ENCODE results near the gene PI4K2A.
A peak's percentile ranks its signal among the peaks of the same experiment; 100 is the strongest.

Gene PI4K2A

DNA sequence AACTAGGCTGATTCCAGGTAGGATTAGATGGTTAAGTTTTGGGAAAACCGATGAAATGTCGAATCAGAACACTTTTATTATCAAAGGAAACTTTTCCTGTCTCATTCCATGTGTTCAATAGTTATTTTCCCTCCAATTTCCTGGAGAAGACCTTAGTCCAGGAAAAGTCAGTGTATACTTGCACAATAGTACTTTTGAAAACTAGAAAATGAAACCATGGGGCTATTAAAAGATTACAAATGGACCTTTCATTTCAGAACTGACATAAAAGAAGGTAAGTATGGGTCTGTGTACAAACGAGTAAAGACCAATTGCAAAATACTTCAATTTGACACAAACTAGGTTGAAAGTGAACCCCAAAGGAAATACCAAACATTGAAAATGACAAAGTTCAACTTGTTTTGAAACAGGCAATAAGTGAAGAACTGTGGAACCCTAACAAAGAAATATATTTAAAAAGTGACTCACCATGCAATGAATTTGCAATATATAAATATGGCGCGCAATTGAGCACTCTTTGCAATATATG is 44.5 kb downstream of the PI4K2A start:
- TF ChIP-seq MYC (IDR thresholded peaks at IDR 0.05; ENCODE audit: low read depth, low read length) (no peak), POLR2A (IDR thresholded peaks at IDR 0.05; ENCODE audit: extremely low read depth, insufficient read length) (no peak)
- TF ChIP-seq, protein P1, sequence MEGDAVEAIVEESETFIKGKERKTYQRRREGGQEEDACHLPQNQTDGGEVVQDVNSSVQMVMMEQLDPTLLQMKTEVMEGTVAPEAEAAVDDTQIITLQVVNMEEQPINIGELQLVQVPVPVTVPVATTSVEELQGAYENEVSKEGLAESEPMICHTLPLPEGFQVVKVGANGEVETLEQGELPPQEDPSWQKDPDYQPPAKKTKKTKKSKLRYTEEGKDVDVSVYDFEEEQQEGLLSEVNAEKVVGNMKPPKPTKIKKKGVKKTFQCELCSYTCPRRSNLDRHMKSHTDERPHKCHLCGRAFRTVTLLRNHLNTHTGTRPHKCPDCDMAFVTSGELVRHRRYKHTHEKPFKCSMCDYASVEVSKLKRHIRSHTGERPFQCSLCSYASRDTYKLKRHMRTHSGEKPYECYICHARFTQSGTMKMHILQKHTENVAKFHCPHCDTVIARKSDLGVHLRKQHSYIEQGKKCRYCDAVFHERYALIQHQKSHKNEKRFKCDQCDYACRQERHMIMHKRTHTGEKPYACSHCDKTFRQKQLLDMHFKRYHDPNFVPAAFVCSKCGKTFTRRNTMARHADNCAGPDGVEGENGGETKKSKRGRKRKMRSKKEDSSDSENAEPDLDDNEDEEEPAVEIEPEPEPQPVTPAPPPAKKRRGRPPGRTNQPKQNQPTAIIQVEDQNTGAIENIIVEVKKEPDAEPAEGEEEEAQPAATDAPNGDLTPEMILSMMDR (IDR thresholded peaks at IDR 0.05; ENCODE audit: low read depth, low read length): no peak
- TF ChIP-seq, protein P2, sequence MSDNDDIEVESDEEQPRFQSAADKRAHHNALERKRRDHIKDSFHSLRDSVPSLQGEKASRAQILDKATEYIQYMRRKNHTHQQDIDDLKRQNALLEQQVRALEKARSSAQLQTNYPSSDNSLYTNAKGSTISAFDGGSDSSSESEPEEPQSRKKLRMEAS (IDR thresholded peaks at IDR 0.05; ENCODE audit: low read depth, low read length): no peak
- DNase-seq (ENCODE audit: low read depth): no peak
- no peak overlapping the region for H3K4me3 ChIP-seq (ENCODE audit: low read depth, low read length)

DNA sequence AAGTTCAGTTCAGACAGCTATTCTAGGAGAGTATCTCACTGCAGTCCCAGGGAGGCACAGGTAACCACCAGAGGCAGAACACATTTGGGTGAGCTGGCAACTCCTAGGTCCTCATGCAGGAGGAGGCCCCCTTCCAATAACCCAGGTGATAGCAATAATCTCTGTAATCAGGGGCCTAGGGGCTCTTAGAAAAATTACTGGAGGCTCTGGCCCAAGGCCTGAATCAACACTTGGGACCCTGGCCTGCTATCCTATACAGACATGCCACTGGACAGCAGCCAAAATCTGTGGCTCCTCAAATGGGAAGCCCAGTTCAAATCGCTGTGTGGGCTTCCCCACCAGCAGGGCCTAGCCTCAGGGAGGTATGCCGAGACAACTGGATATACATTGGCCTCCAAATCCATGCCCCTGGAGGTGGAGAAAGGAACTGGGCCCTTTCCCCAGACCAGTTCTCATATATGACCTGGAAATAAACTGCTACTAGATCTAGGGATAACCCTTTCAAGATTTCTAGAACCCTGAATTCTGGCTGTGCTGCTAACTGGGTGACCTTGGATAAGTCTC is 45.0 kb downstream of the PI4K2A start:
- H3K4me3 ChIP-seq (ENCODE audit: low read depth, low read length): no peak overlapping the region
- DNase-seq (ENCODE audit: low read depth): no peak
- TF ChIP-seq POLR2A (IDR thresholded peaks at IDR 0.05; ENCODE audit: extremely low read depth, insufficient read length) (no peak), MYC (IDR thresholded peaks at IDR 0.05; ENCODE audit: low read depth, low read length) (no peak)
- TF ChIP-seq, protein P1 (IDR thresholded peaks at IDR 0.05; ENCODE audit: low read depth, low read length): no peak
- TF ChIP-seq, protein P2 (IDR thresholded peaks at IDR 0.05; ENCODE audit: low read depth, low read length): no peak

DNA sequence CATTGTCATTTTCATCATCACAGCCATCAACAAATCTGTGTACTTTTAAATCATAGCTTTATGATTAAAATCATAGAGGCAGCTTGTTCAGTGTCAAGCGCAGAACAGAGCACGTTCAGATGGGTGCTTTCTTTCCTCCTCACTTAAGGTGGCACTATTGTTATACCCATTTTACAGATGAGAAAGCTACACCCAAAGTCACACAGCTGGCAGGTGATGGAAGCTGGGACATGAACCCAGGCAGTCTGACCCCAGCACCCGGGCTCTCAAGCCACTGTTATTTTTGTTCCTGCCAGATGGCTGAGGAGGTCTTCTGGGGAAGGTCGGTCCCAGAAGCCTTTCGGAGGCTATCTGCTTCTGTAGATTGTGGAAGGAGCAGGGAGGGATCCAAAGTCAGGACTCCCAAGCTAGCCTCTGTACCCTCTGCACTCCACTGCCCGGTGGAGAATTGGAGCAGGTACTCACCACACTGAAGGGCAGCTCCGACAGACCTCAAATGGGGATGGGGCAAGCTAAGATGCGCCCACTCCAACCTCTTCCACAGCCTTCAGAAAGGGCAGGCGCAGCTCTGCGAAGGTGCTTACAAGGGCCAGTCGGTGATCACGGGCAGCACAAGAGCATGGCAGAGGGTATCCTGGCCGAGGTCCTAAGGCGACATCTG is 46.0 kb downstream of the PI4K2A start:
- H3K4me3 ChIP-seq (ENCODE audit: low read depth, low read length): peak overlapping the region; percentile 56
- DNase-seq (ENCODE audit: low read depth): no peak
- TF ChIP-seq, protein P1 (IDR thresholded peaks at IDR 0.05; ENCODE audit: low read depth, low read length): no peak
- TF ChIP-seq MYC (IDR thresholded peaks at IDR 0.05; ENCODE audit: low read depth, low read length) (no peak), POLR2A (IDR thresholded peaks at IDR 0.05; ENCODE audit: extremely low read depth, insufficient read length) (no peak)
- TF ChIP-seq, protein P2 (IDR thresholded peaks at IDR 0.05; ENCODE audit: low read depth, low read length): no peak

DNA sequence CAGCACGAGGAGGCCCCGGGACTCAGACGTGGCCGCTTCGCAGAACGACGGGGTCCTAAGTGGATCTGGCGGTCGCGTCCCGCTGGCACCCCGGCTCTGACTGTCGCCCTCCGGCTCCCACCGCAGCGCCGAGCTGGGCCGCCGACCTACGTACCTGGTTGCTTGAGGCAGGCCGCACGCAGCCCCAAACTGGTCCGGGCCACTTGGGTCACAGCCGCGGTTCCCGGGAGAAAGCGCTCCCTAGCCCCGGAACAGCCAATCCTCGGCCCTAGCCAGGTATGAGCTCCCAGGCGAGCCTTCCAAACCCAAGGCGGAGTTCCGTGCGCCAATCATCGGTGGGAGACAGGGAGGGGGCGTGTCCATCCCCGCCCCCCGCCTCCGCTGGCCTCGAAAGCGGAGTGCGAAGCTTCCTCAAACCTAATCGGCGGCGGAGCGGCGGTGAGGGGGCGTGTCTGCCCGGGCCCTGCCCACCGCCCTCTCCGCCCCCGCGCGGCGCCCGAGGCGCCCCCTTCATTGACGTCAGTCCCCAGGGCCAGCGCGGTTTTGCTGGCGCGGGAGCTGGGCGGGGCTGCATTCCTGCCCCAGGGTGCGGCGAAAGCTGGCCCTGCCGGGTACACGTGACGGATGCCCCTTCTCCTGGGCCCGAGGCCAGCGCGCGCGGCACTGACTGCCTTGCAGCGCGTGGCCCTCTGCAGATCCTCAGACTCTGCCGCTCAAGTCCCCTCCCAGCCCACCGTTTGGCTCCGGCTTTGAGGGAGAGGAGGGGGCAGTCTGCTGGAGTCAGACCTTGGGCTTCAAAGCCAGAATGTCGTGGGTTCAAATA is 46.7 kb downstream of the PI4K2A start, which contains the start of gene AVPI1:
TSS of gene AVPI1 (minus strand) at position 280 of the 823 bp plus-strand sequence. CDS start 7,336 bp downstream, outside the sequence.
- DNase-seq (ENCODE audit: low read depth): peak; percentile 99
- peak within 1 kb of the TSS; percentile 56 for H3K4me3 ChIP-seq (ENCODE audit: low read depth, low read length)
- TF ChIP-seq POLR2A (IDR thresholded peaks at IDR 0.05; ENCODE audit: extremely low read depth, insufficient read length) (peak; percentile 87), MYC (IDR thresholded peaks at IDR 0.05; ENCODE audit: low read depth, low read length) (peak; percentile 96)
- TF ChIP-seq, protein P2 (IDR thresholded peaks at IDR 0.05; ENCODE audit: low read depth, low read length): peak; percentile 97
- TF ChIP-seq, protein P1 (IDR thresholded peaks at IDR 0.05; ENCODE audit: low read depth, low read length): no peak

Measured in NB4 (cell line).